ENCODE data around the gene DIDO1.

Gene DIDO1

DNA sequence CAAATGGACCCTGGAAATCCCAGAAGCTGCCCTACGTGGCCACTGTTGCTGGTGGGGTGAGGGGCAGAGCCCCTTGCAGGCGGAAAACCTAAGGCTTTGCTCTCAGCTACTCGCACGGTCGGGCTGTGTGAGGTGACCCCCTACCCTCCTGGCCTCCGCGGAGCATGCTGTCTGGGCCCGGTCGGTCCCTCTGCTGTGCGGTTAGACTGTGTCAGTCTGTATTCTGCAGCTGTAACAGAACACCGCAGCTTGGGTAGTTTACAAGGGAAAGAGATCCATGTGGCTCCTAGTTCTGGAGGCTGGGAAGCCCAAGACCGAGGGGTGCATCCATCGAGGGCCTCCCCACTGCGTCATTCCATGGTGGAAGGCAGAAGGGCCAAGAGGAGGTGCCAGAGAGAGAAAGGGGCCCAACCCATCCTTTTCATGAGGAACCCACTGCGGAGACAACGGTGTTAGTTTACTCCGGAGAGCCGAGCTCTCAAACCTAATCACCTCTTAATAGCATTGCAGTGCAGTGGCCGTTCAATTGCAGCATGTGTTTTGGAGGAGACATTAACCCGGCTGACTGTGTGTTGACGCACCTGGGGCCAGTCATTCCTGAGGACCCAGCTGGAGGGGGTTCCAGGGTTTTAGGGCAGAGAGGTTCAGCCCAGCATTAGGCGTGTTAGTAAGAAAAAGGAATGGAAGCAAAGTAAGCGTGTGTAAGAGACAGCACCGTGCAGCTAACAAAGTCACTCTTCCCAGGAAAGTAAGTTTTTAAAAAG, 91.2 kb downstream of the DIDO1 start:
- DNase-seq (ENCODE audit: low spot score in 2 of 2) (no peak), ATAC-seq (no peak)
- Mint-ChIP-seq H3K36me3 (no peaks in the 10 kb centered on the region), H3K4me1 (no peaks in the 10 kb centered on the region), H3K4me3 (no peak overlapping the region), H3K27ac (no peak overlapping the region), H3K9me3 (no peaks in the 10 kb centered on the region)

DNA sequence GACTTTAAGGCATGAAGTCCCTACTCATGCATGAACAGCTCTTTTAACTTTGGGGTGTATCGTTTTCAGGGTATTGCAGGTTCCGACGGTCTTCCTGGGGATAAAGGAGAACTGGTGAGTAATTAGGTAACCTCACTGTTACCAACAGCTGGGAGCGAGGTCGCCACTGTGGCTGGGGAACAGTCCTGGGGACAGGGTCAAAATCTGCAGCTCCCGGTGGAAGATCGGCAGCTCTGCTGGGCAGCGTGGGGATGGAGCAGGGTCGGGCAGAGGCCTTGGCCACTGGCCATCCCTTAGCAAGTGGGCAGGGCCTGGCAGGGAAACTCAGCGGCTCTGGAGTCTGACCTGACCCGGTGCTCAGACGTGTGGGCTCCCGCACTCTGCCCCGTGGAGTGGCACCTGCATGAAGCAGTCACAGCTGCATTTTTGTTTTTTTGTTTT, 93.3 kb downstream of the DIDO1 start:
- Mint-ChIP-seq H3K4me3 (no peak overlapping the region), H3K27ac (no peak overlapping the region), H3K4me1 (no peaks in the 10 kb centered on the region), H3K9me3 (no peaks in the 10 kb centered on the region), H3K36me3 (no peaks in the 10 kb centered on the region)
- ATAC-seq: no peak
- DNase-seq (ENCODE audit: low spot score in 2 of 2): no peak

DNA sequence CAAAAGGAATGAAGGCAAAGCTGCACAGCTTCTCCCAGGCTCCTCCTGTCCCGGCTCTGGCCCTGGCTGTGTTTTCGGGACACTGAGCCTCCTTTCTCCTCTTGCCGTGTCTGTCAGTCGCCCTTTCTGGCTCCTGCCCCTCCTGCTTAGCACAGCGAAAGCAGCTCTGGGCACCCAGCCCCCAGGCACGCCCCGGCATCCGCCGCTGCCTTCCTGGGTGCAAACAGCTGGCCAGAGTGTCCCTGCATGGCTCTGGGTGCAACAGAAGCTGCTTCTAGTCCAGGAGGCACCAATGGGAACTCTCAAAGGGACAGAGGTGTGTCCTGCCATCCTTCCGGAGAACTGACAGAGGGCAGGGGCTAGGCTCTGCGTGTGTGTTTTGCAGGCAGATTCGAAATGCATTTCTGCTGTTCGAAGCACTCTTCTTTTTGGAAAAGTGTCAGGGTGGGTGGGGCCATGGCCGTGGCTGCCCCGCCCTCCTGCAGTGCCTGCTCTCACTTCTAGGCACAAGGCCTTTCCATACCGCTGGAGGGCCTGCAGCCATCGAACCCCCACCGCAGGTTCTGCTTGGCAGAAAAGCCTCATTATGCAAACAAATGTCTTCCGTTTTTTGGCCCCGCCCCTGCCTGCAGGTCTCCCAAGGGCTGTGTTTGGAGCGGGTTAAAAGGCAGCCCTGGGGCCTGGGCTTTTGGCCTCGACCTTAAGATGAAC, 93.9 kb downstream of the DIDO1 start:
- Mint-ChIP-seq H3K4me1 (no peaks in the 10 kb centered on the region), H3K27ac (no peak overlapping the region), H3K4me3 (no peak overlapping the region), H3K36me3 (no peaks in the 10 kb centered on the region), H3K9me3 (no peaks in the 10 kb centered on the region)
- no peak for ATAC-seq
- no peak for DNase-seq (ENCODE audit: low spot score in 2 of 2)

DNA sequence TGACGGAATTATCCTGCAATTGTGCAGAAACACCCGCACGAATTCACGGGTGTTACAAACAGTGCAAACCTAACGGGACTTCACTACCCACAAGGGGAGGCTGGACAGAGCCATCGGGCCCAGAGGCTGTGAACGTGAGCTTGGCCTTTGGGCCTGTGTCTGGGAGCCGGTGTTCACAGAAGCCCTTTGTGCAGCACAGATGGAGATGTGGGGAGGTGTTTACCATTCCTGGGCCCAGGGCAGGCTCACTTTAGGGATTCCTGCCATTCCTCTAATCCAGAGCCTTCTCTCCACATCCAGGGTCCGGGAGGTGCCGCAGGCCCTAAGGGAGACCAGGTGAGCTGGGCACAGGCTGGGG, 94.5 kb downstream of the DIDO1 start:
- H3K4me3 Mint-ChIP-seq: no peak overlapping the region
- no peak overlapping the region for H3K27ac Mint-ChIP-seq
- ATAC-seq (no peak), DNase-seq (ENCODE audit: low spot score in 2 of 2) (no peak)
- no peaks in the 10 kb centered on the region for H3K36me3 Mint-ChIP-seq
- H3K9me3 Mint-ChIP-seq: no peaks in the 10 kb centered on the region
- no peaks in the 10 kb centered on the region for H3K4me1 Mint-ChIP-seq

DNA sequence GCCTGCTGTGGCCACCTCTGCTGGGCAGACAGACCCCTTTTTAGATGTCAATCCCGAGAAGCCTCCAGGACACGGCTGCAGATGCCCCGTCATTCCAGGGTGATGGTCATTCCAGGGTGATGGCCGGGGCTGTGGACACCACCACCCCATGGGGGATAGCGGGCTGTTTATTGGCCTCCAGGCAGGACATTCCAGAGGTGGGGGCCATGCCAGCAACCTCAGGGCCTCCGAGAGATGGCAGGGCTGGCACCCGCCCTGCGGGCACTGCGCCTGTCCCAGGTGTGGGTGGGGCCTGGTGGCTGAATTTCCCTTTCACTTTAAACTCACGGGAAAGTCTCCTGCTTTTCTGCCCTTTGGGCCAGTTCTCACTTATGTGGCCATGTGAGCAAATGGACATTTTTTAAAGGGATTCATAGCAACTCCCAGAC, 94.9 kb downstream of the DIDO1 start:
- Mint-ChIP-seq H3K4me3 (no peak overlapping the region), H3K27ac (no peak overlapping the region), H3K36me3 (no peaks in the 10 kb centered on the region), H3K9me3 (no peaks in the 10 kb centered on the region), H3K4me1 (no peaks in the 10 kb centered on the region)
- DNase-seq (ENCODE audit: low spot score in 2 of 2): no peak
- ATAC-seq: no peak

DNA sequence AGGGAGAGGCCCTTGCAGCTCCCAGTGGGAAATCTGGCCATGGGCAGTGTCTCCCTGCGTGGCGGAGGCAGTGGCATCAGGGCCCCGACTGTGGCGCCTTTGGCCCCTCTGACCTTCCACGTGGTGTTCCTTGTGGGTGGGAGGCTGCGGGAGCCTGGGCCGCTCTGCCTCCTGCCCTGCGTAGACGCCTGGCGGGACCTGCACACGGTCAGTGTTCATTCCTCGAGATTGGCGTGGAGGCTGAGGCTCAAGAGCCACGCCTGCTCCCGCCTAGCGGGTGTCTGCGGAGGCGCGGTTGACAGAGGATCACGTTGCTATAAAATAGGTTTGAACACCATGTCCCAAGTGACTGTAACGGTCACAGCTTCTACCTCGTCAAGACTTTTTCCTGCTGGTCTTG, 95.5 kb downstream of the DIDO1 start:
- no peaks in the 10 kb centered on the region for H3K4me1 Mint-ChIP-seq
- H3K4me3 Mint-ChIP-seq: no peak overlapping the region
- no peaks in the 10 kb centered on the region for H3K36me3 Mint-ChIP-seq
- DNase-seq (ENCODE audit: low spot score in 2 of 2): no peak
- H3K27ac Mint-ChIP-seq: no peak overlapping the region
- no peaks in the 10 kb centered on the region for H3K9me3 Mint-ChIP-seq
- no peak for ATAC-seq

DNA sequence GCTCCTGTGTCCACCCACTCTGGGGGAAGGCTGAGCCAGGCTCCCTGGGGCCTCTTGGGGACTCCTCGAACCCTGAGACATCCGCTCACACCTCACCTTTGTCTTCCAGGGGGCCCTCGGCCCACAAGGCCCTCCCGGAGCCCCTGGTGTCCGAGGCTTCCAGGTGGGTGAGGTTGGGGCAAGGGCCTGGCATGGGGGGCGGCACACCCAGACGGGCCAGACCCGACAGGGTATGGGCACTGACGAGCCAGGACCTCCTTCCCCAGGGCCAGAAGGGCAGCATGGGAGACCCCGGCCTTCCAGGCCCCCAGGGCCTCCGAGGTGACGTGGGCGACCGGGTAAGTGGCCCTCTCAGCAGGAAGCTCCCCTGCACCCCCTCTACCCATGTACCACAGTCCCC, 96.1 kb downstream of the DIDO1 start:
- H3K36me3 Mint-ChIP-seq: no peaks in the 10 kb centered on the region
- H3K9me3 Mint-ChIP-seq: no peaks in the 10 kb centered on the region
- no peaks in the 10 kb centered on the region for H3K4me1 Mint-ChIP-seq
- no peak for DNase-seq (ENCODE audit: low spot score in 2 of 2)
- no peak overlapping the region for H3K27ac Mint-ChIP-seq
- no peak overlapping the region for H3K4me3 Mint-ChIP-seq
- no peak for ATAC-seq

DNA sequence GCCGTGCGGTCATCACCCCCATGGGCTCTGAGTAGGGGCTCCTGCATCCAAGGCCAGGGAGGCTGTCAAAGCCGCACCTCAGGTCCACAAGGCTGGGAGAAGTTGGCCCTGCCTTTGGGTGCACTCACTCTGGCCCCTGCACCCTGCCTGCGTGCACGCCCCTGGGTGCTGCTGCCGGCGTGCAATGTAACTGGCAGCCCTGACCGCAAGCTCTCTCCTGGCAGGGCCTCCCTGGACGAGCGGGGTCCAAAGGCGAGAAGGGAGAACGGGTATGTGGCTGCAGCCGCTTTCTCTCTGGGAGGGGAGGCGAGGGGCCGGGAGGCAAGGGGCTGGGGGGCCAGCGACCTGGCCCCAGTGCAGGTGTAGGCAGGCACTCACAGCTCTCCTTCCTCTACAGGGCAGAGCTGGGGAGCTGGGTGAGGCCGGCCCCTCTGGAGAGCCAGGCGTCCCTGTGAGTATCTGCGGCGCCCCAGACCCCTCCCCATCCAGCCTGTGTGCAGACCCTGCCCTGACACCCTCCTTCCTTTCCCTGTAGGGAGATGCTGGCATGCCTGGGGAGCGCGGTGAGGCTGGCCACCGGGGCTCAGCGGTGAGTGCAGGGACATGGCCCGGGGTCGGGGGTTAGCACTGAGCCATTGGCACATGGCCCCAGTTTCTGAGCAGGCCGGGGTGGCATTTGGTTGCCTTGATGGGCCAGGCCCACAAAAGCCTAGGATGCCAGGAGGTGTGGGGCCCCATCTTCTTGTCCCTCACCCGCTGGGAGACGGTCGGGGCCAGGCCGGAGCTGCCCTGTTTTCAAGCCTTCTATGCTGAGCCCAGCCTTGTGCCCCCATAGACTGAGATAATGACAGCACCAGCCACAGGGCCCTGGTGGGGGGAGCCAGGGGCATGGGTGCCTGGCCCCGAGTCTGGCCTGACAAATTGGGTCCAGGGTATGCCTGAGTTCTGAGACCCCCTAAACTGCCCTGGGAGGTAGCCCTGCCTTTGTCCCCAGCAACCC, 96.8 kb downstream of the DIDO1 start:
- H3K9me3 Mint-ChIP-seq: no peaks in the 10 kb centered on the region
- DNase-seq (ENCODE audit: low spot score in 2 of 2) (no peak), ATAC-seq (no peak)
- H3K4me3 Mint-ChIP-seq: no peak overlapping the region
- no peaks in the 10 kb centered on the region for H3K4me1 Mint-ChIP-seq
- no peaks in the 10 kb centered on the region for H3K36me3 Mint-ChIP-seq
- no peak overlapping the region for H3K27ac Mint-ChIP-seq

DNA sequence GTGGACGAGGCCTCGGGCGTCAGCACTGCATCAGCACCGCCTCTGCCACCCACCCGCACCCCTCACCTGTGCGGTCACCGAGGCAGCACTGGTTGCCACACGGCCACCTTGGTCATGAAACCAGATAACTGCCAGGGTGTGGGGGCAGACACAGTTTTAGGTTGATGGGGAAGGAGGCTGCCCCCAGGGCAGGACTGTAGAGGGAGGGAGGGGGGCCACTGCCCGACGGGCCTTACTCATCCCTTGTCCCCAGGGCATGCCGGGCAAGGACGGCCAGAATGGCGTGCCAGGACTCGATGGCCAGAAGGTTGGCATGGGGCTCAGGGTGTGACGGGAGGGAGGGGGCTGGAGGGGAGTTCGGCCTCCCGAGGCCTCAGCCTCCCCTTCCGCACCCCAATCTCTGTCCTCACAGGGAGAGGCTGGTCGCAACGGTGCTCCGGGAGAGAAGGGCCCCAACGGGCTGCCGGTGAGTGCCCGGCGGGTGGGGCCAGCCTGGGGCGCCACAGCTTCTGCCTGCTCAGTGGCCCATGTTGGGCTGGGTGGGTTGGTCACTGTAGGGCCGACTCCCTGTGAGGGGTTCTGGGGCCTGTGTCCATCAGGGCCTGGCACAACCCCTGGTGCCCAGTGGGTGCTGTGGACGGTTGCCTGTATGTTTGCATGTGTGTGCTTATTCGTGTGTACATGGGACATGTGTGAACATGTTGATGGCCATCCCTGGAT, 97.6 kb downstream of the DIDO1 start:
- no peak overlapping the region for H3K27ac Mint-ChIP-seq
- H3K4me1 Mint-ChIP-seq: no peaks in the 10 kb centered on the region
- H3K36me3 Mint-ChIP-seq: no peaks in the 10 kb centered on the region
- DNase-seq (ENCODE audit: low spot score in 2 of 2) (no peak), ATAC-seq (no peak)
- H3K4me3 Mint-ChIP-seq: no peak overlapping the region
- no peaks in the 10 kb centered on the region for H3K9me3 Mint-ChIP-seq

DNA sequence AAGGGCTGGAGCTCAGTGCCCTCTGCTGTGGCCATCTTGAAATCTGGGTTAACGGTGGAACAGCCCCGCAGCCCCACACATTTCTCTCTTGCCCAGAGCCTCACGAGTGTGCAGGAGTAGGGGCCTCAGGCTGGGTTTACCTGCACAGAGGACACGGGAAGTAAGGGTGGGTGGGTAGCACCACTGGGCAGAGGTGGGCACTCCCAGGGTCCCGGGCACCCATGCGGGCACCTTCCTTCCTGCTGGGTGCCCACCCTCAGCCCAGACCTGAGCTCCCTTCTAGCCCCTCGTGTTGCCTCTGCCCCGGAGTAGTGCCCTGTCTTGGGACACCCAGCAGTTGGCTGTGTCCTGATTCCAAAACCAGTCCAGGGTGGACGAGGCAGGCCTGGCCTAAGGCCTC, 98.3 kb downstream of the DIDO1 start:
- no peak overlapping the region for H3K4me3 Mint-ChIP-seq
- no peaks in the 10 kb centered on the region for H3K9me3 Mint-ChIP-seq
- H3K27ac Mint-ChIP-seq: no peak overlapping the region
- ATAC-seq: no peak
- H3K36me3 Mint-ChIP-seq: no peaks in the 10 kb centered on the region
- H3K4me1 Mint-ChIP-seq: no peaks in the 10 kb centered on the region
- no peak for DNase-seq (ENCODE audit: low spot score in 2 of 2)
